Tibial nerve (tissue), 3 donors: ENCODE results near the gene CNEP1R1.

Experiments
- POLR2A ChIP-seq, 2 donors: fragments of 450-650 bp; IDR thresholded peaks; one replicate each; pipeline ENCODE4 v1.6.1; 2017; ENCODE audit warnings: antibody characterized with exemption in 2 of 2, mild to moderate bottlenecking in 2 of 2, moderate library complexity in 2 of 2
- TF ChIP-seq, protein P1 (sequence below), 5 experiments: fragments of 200-600 bp in 3 of 5; fragments of 450-650 bp in 2 of 5; sonication (generic) in 3 of 5; IDR thresholded peaks; one replicate each; pipeline ENCODE4 v1.5.1; 2016 to 2019; ENCODE audit warnings: antibody characterized with exemption in 5 of 5, mild to moderate bottlenecking in 3 of 5, moderate library complexity in 2 of 5

DNA sequence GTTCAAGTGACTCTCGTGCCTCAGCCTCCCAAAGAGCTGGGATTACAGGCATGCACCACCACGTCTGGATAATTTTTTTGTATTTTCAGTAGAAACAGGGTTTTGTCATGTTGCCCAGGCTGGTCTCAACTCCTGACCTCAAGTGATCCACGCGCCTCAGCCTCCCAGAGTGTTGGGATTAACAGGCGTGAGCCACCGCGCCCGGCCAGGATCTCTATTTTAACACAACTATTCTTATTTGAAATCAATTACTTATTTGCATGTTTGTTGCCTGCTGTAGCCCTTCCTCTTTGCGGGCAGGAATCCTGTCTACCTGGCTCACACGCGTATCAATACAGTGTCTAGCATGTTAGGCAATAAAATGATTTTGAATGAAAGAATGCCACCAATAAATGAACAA, 818 bp upstream of the CNEP1R1 start:
- TF ChIP-seq, protein P1, sequence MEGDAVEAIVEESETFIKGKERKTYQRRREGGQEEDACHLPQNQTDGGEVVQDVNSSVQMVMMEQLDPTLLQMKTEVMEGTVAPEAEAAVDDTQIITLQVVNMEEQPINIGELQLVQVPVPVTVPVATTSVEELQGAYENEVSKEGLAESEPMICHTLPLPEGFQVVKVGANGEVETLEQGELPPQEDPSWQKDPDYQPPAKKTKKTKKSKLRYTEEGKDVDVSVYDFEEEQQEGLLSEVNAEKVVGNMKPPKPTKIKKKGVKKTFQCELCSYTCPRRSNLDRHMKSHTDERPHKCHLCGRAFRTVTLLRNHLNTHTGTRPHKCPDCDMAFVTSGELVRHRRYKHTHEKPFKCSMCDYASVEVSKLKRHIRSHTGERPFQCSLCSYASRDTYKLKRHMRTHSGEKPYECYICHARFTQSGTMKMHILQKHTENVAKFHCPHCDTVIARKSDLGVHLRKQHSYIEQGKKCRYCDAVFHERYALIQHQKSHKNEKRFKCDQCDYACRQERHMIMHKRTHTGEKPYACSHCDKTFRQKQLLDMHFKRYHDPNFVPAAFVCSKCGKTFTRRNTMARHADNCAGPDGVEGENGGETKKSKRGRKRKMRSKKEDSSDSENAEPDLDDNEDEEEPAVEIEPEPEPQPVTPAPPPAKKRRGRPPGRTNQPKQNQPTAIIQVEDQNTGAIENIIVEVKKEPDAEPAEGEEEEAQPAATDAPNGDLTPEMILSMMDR (IDR thresholded peaks at IDR 0.05): no peak
- no peak for TF ChIP-seq POLR2A (IDR thresholded peaks at IDR 0.05)
